Suprapubic skin (tissue), 4 donors: ENCODE results near the gene PTRH2. TPM values are rescaled to one million over a fixed set of nuclear protein-coding genes. Genes with fewer than 3 reads are reported as not detected.

Experiments used
- DNase-seq, 2 donors: peaks; one replicate each; pipeline ENCODE4 v3.0.0-alpha.2; 2019; ENCODE audit warnings: low spot score in 2 of 2
- H3K27ac ChIP-seq: fragments of 200-600 bp; sonication (generic); one replicate; pipeline ENCODE4 v1.5.1; 2019
- H3K27me3 ChIP-seq: fragments of 200-600 bp; sonication (generic); one replicate; pipeline ENCODE4 v1.5.1; 2019
- H3K36me3 ChIP-seq: fragments of 200-600 bp; sonication (generic); one replicate; pipeline ENCODE4 v1.5.1; 2019
- H3K4me1 ChIP-seq: fragments of 200-600 bp; sonication (generic); one replicate; pipeline ENCODE4 v1.5.1; 2019
- H3K4me3 ChIP-seq: fragments of 200-600 bp; sonication (generic); one replicate; pipeline ENCODE4 v1.5.1; 2019; ENCODE audit warnings: mild to moderate bottlenecking
- H3K9me3 ChIP-seq: fragments of 200-600 bp; sonication (generic); one replicate; pipeline ENCODE4 v1.5.1; 2019
- CTCF ChIP-seq, 2 donors: fragments of 200-600 bp in 1 of 2; fragments of 450-650 bp in 1 of 2; sonication (generic) in 1 of 2; IDR thresholded peaks; one replicate each; pipeline ENCODE4 v1.5.1; 2016 to 2019; ENCODE audit warnings: antibody characterized with exemption in 2 of 2, mild to moderate bottlenecking in 1 of 2, moderate library complexity in 1 of 2
- EP300 ChIP-seq: sonication (generic); formaldehyde crosslinking; IDR thresholded peaks from one replicate; pipeline ENCODE4 v1.6.1; 2017; ENCODE audit warnings: antibody characterized with exemption
- POLR2A ChIP-seq, 2 donors: fragments of 450-650 bp; IDR thresholded peaks; one replicate each; pipeline ENCODE4 v1.6.1; 2017; ENCODE audit warnings: antibody characterized with exemption in 2 of 2, mild to moderate bottlenecking in 2 of 2, moderate library complexity in 2 of 2
- POLR2AphosphoS5 ChIP-seq, 3 donors: sonication (generic); formaldehyde crosslinking; IDR thresholded peaks; one replicate each; pipeline ENCODE4 v1.6.1; 2017; ENCODE audit warnings: antibody characterized with exemption in 3 of 3
- WGBS: methylation state at CpG from one replicate; pipeline ENCODE4 v1.1.5; 2018; 5-methylcytosine and 5-hydroxymethylcytosine counted together
- total RNA-seq, 4 donors: library from RNA; depleted of rRNA; stranded (reverse); fragments of >200 nt; gene quantifications; one replicate each; pipeline ENCODE4 v1.1.0, GENCODE V29; 2016

The PTRH2 gene
- total RNA-seq, 4 donors from 2014 or later: 21.9 to 29.0 (median 22.0) TPM

- 98% methylated on average over 2 of the region's 2 CpGs for WGBS
- no peak for TF ChIP-seq POLR2A (IDR thresholded peaks at IDR 0.05)
- TF ChIP-seq CTCF (IDR thresholded peaks at IDR 0.05): no peak
- TF ChIP-seq EP300: no peak
- no peak for TF ChIP-seq POLR2AphosphoS5 (IDR thresholded peaks at IDR 0.05)
- Histone ChIP-seq H3K4me3 (no peak overlapping the region), H3K27ac (no peak overlapping the region), H3K27me3 (no peaks in the 10 kb centered on the region), H3K36me3 (peaks cover 21% of the 10 kb centered on the region), H3K4me1 (no peaks in the 10 kb centered on the region), H3K9me3 (no peaks in the 10 kb centered on the region)
- DNase-seq: no peak
Observed at GRCh38 chr17:59745040-59745439, 37.8 kb upstream of the PTRH2 start.

GRCh38 chr17:59743842-59744241, 36.6 kb upstream of the PTRH2 start:
- Histone ChIP-seq H3K4me3 (no peak overlapping the region), H3K36me3 (peaks cover 27% of the 10 kb centered on the region), H3K27me3 (no peaks in the 10 kb centered on the region), H3K9me3 (no peaks in the 10 kb centered on the region), H3K4me1 (no peaks in the 10 kb centered on the region), H3K27ac (no peak overlapping the region)
- 96% methylated on average over 4 of the region's 4 CpGs for WGBS
- no peak for DNase-seq
- no peak for TF ChIP-seq POLR2AphosphoS5 (IDR thresholded peaks at IDR 0.05)
- no peak for TF ChIP-seq POLR2A (IDR thresholded peaks at IDR 0.05)
- TF ChIP-seq EP300: no peak
- TF ChIP-seq CTCF (IDR thresholded peaks at IDR 0.05): no peak

- Histone ChIP-seq H3K9me3 (no peaks in the 10 kb centered on the region), H3K4me3 (no peak overlapping the region), H3K4me1 (no peaks in the 10 kb centered on the region), H3K27ac (no peak overlapping the region), H3K27me3 (no peaks in the 10 kb centered on the region), H3K36me3 (peaks cover 53% of the 10 kb centered on the region)
- TF ChIP-seq POLR2A (IDR thresholded peaks at IDR 0.05) (no peak), POLR2AphosphoS5 (IDR thresholded peaks at IDR 0.05) (no peak), CTCF (IDR thresholded peaks at IDR 0.05) (no peak), EP300 (no peak)
- WGBS: 90% methylated on average over 3 of the region's 3 CpGs
- DNase-seq: no peak
Observed at GRCh38 chr17:59737324-59737723, 30.1 kb upstream of the PTRH2 start.

GRCh38 chr17:59734226-59734625, 27.0 kb upstream of the PTRH2 start:
- Histone ChIP-seq H3K36me3 (peaks cover 40% of the 10 kb centered on the region), H3K9me3 (no peaks in the 10 kb centered on the region), H3K27ac (no peak overlapping the region), H3K4me1 (no peaks in the 10 kb centered on the region), H3K27me3 (no peaks in the 10 kb centered on the region), H3K4me3 (no peak overlapping the region)
- TF ChIP-seq POLR2AphosphoS5 (IDR thresholded peaks at IDR 0.05): no peak
- no peak for TF ChIP-seq CTCF (IDR thresholded peaks at IDR 0.05)
- no peak for TF ChIP-seq EP300
- no peak for TF ChIP-seq POLR2A (IDR thresholded peaks at IDR 0.05)
- no peak for DNase-seq
- WGBS: 98% methylated on average over 5 of the region's 5 CpGs

- 96% methylated on average over 2 of the region's 2 CpGs for WGBS
- no peak overlapping the region for H3K27ac ChIP-seq
- TF ChIP-seq CTCF (IDR thresholded peaks at IDR 0.05) (no peak), POLR2A (IDR thresholded peaks at IDR 0.05) (no peak), EP300 (no peak), POLR2AphosphoS5 (IDR thresholded peaks at IDR 0.05) (no peak)
- H3K4me3 ChIP-seq: no peak overlapping the region
- no peaks in the 10 kb centered on the region for H3K9me3 ChIP-seq
- H3K36me3 ChIP-seq: peaks cover 36% of the 10 kb centered on the region
- H3K27me3 ChIP-seq: no peaks in the 10 kb centered on the region
- DNase-seq: no peak
- H3K4me1 ChIP-seq: no peaks in the 10 kb centered on the region
Observed at GRCh38 chr17:59733697-59734096, 26.5 kb upstream of the PTRH2 start.
